HG03378 (cell line): ENCODE results near the gene FAHD1.
"Not testable (repeated sequence)": the region's sequence is repeated elsewhere in the genome, so short reads cannot be mapped to it uniquely, and the experiment has no call there.

Source experiments
- ATAC-seq: cut with Tn5 transposase; IDR thresholded peaks from one replicate; pipeline ENCODE4 v1.9.1; 2021; ENCODE audit warnings: mild to moderate bottlenecking, moderate library complexity; ENCODE audit not compliant: unreplicated experiment

The FAHD1 gene

DNA sequence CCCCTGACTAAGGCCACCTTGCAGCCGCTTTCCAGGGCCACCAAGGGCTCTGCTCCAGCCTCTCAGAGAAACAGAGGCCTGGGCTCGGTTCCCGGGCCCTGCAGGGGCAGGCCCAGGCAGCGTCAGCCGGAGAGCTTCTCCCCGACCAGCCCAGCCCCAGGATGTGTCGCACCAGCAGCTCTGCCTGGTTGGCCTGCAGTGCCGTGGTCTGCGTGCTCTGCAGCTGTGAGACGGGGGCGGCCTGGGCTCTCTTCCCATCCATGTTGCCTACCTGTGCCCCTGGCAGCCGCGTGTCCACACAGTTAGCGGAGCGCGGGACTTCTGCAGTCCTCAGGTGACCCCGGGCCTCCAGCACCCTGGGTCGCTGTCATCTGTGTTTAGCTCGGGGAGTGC lies 38.3 kb upstream of the FAHD1 start:
- ATAC-seq: no peak

DNA sequence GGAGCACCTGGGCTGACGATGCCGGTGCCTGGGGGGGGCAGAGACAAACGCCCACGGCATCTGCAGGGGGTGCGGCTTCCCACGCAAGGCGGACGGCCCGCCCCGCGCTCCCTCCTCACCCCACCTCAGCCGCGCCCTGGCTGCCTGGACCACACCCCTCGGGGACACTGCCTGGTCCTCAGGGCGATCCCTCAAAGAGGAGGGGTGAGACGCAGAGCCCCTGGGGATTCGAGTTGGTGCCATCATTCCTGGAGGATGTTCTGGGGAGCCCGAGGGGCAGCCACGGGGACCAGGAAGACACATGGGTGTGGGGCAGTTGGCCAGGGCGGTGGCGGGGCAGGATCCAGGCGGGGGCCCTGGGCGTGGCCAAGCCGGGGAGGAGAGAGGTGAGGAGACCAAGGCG lies 37.4 kb upstream of the FAHD1 start:
- ATAC-seq: no peak

DNA sequence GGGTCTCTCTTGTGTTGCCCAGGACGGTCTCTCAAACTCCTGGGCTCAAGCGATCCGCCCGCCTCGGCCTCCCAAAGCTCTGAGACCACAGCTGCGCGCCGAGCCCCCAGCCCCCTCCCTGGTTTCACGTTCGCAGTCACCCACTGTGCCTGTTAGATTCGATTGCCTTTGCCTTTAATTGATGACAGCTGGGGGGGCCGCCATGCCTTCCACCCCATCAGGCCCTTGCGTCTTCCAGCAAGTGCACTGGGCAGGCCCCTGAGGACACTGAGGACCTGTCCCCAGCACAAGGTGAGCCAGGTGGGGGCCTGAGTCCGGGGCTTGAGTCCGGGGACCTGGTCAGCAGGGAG lies 36.8 kb upstream of the FAHD1 start:
- ATAC-seq: no peak

DNA sequence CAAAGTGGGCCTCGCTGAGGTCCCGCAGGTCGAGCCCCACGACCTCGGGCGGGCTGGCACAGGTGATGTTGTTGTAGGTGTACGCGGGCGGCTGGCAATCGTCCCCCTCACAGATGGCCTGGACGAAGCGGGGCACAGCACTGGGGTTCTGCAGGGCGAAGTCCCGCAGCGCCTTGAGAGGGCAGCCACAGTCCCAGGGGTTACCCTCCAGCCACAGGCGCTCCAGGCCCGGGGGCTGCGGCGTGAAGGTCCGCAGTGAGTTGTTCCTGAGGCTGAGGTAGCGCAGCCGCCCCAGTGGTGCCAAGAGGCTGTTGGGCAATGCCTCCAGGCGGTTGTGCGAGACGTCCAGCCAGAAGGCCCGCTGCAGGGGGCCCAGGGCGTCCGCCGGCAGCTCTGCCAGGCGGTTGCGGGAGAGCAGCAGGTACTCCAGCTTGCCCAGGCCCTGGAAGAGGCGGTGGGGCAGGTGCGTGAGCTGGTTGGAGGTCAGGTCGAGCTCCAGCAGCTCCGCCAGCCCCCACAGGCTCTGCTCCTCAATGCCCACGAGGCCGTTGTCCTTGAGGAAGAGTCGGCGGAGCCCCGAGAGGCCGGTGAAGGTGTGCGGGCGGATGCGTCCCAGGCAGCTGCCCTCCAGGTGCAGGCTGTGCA lies 36.3 kb upstream of the FAHD1 start:
- ATAC-seq: no peak

DNA sequence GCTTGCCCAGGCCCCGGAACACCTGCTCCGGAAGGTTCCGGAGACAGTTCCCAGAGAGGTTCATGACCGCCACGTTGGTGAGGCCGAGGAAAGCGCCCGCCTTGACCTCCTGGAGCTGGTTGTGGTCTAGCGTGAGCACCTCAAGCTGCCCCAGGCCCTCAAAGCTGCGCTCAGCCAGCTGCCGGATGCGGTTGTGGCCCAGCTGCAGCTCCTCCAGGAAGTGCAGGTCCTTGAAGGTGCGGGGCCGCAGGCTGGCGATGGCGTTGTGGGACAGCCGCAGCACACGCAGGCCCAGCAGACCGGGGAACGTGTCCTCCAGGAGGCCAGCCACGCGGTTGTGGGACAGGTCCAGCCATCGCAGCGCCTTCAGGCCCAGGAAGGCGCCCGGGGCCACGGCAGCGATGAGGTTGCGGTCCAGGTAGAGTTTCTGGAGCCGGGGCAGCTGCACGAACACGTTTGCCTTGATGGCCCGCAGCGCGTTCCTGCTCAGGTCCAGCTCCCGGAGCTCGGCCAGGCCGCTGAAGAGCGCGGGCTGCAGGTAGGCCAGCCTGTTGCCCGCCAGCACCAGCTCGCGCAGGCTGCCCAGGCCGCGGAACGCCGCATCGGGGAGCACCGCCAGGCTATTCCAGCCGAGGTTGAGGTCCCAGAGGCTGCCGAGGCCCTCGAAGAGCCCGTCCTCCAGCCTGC lies 35.6 kb upstream of the FAHD1 start:
- no peak for ATAC-seq

DNA sequence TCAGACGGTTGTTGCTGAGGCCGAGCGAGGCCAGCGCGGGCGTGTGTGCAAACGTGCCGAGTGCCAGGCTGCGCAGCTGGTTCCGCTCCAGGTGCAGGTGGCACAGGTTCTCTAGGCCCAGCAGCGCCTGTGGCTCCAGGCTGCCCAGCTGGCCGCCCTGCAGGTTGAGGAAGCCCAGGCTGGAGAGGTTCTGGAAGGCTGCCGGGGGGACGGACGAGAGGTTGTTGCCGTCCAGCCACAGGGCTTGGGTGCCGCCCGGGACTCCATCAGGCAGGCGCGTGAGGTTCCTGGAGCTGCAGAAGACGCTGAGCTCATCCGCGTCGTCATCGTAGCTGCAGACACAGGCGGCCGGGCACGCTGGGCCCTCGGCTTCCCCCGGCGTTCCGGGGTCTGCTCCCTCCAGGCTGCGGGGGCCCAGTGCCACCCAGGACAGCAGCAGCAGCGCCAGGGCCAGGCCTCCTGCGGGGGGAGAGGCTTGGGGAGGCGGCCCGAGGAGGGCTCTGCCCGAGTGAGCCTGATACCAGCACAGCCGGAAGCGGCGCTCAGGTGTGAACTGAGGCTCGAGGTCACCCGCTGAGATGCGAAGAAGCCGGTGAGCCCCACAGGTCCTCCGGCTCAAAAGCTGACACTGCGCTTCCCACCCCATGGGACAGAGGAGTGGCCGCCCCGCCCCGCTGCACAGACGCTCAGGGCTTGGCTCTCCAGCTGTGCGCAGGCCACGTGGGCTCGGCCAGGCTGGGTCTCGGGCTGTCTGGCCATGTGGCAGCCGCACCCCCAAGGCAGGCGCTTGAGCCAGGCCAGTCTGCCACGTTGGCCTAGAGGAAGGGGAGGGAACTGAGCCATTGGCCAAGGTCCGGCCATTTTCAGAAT lies 34.8 kb upstream of the FAHD1 start:
- ATAC-seq: no peak

DNA sequence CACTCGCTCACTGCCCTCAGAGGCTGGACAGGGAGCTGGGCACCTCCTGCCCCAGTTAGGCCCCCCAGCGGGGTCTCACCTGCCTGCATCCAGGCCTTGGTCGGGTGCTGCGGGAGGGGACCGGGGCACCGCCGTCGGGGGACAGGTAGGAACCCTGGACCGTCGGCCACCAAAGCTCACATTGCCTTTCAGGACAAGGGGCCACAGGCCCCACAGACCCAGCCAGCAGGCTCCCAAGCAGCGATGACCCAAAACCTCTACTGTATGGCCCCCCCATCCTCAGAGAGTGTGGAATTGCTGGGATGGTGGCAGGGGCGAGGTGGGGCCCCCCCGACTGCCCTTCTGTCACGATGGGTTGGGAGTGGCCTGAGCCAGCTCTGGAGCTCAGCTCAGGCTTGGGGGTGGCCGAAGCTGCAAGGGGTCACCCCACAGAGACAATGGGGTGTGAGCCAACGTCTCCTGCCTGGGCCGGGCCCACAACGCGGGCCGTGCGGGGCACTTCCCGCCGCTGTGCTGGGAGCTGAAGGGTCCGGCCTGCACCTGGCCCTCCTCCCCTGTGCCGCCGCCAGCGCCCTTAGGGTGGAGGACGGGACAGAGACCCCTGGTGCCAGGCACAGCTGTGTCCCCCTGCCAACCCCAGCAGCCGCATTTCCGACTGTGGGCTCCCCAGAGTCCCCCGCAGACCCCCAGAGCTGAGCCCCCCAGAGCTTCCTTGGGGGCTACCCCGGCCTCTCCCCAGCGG lies 34.0 kb upstream of the FAHD1 start:
- ATAC-seq: no peak

DNA sequence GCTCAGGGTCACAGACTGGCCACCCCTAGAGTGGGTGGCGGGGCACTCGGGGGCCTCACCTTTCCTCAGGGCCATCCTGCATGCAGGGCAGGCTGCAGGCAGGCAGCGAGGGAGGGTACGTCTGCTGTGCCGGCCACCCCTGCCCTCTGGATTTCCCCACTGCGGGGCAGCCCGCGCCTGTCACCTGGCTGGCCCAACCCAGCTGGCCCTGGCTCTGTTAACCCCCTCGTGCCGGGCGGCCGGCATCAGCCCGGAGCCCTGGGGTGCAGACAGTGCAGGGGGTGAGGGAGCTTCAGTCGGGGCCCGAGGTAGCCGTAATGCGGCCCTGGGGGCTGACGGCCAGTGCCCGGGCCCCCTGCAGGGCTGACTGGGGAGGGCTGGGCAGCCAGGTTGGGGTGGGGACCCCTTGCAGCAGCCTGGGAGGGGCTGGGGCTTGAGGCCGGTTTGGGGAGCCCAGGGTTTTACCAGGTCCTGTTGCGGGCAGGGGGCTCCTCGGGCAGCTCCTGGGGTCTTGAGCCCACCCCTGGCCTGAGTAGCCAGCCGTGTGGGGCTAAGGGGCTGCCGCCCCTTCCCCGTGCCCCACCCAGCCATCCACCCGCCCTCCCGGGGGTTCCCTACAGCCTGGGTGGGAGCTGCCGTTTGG lies 33.3 kb upstream of the FAHD1 start, which contains the start of gene IGFALS:
TSS of gene IGFALS (minus strand) at position 128 of the 643 bp plus-strand sequence. CDS start at position 75, 53 bp downstream.
- ATAC-seq: no peak

DNA sequence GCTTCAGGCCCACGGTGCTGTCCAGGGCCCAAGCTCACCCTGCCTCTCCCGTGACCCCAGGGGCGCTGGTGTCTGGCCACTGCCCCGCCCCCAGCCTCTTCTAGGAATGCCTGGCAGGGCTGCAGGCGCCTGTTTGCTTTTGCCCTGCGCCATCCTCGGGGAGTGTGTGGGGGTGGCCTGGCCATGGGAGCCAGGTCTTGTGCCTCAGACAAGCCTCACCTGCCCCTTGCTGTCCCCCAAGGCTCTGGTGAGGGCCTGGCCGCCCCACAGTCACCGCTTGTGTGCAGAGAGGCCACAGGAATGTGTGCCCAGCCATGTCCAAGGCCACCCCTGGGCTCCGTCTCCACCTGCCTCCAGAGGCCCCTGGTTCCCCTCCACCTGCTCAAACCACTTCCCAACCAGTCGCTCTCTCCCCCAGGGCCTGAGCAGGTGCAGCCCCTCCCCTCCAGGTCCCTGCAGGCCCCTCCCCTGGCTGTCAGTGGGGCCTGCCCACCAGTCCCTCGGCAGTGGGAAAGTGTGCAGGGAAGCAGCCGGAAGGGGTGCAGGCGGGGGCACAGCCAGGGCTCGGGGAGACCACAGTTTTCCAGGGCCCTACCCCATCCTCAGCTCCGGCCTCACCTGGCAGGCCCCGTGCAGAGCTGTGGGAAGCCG lies 32.7 kb upstream of the FAHD1 start:
- ATAC-seq: no peak

DNA sequence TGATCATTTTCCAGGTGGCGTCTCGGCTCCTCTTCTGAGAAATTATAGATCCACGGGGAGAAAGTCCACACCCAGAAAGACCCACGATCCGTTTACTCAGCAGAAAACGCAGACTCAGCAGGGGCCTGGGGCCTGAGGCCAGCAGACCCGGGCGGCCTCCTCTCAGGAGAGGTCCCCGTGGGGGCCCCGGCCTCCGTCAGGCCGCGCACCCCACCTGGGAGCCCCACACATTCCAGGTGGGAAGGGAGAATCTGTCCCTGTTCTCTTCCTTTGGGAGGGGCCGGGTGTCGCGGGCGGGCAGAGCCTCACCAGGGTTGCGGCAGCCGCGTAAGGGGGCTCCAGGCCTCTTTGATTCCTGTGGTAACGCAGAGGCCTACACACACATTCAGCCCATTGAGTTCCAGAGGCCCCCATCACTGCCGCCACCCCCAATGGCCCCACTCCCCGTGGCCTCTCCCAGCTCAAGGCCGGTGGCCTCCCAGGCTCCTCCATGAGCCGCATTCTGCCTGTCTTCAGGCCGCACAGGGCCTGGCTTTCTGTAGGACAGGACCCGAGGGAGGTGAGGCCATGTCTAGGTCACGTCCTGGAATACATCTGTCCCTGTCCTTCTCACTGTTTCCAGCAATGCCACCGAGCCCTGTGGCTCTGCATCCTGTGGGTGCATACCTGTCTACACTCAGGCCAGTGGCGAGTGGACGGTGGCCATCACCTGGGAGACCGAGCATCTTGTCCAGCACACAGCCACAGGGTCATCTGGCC lies 31.9 kb upstream of the FAHD1 start:
- no peak for ATAC-seq

DNA sequence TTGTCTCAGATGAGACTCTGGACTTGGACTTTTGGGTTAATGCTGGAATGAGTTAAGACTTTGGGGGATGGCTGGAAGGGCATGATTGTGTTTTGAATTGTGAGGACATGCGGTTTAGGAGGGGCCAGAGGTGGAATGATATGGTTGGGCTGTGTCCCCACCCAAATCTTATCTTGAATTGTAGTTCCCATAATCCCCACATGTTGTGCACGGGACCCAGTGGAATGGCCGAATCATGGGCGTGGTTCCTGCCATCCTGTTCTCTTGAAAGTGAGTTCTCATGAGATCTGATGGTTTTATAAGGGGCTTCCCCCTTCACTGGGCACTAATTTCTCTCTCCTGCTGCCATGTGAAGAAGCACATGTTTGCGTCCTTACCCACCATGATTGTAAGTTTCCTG lies 27.7 kb upstream of the FAHD1 start:
- not testable (repeated sequence) for ATAC-seq

DNA sequence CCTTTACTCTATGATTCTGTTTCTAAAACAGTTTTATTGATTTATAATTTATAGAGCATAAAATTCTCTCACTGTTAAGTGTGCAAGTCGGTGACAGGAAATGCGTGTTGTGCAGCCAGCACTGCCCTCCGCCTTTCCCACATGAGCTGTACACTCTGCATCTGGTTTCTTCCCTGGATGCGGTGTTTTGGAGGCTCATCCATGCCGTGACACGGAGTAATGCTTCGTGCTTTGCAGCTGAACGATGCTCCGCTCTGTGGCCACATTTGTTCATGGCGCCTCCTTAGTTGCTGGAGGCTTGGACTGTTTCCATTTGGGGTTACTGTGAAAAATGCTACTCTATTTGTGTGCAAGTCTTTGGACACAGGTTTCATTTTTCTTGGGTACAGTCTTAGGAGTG lies 26.3 kb upstream of the FAHD1 start:
- ATAC-seq: no peak

DNA sequence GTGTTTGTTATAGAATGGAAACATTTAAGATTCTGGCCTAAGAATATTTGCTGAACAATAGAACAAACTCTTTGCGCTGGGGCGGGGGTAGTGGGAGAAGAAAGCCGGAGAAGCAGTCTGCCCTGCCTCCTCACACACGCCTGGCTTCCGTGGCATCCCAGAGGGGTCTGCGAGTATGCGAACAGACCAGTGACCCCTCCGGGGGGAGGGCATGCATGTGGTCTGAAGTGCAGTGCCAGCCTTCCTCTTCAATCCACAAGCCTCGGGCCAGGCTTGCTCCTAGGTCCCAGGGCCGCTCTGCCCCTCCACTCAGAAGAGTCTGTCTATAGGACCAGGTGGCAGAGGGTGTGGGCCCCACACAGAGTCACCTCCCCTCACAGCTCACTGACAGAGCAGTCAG lies 19.4 kb upstream of the FAHD1 start:
- ATAC-seq: no peak

DNA sequence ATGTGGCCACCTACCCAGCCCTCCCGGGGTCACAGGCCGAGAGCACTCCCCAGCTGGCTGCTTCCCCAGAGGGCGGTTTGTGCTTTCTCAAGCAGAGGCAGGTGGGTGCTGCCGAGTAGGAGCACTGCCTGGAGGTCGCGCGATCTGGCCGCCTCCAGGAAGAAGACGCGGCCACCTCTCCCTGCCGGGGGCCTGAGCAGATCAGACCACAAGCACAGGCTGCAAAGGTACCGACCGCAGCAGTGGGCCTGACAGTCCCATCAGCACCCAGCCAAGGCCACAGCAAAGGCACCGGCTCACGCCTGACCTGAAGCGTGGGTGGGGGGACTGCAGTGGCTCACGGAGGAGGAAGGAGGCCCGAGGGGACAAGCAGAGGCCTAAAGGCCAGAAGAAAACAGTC lies 18.3 kb upstream of the FAHD1 start:
- no peak for ATAC-seq

DNA sequence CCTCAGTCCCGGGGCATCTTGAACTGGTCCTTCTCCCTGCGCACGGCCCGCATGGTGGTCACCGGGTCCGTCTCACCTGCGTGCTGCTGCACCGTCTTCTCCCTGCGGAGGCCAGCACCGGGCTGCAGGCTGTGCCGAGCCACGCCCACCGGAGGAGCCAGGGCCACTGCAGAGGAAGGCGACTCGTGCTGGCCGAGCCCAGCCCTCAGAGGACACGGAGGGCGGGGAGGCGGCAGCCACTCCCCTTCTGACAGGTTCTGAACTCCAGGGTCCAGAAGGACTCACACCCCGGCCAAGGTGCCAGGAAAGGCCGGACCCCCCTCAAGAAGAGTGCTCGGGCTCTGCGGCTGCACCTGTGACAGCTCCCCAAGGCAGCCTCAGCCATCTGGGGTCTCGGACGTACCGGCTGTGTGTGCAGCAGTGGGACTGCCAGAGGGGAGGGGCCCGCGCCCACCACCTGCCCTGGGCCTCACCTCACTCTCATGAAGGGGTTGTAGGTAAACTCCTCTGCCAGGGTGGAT lies 17.7 kb upstream of the FAHD1 start:
- no peak for ATAC-seq

DNA sequence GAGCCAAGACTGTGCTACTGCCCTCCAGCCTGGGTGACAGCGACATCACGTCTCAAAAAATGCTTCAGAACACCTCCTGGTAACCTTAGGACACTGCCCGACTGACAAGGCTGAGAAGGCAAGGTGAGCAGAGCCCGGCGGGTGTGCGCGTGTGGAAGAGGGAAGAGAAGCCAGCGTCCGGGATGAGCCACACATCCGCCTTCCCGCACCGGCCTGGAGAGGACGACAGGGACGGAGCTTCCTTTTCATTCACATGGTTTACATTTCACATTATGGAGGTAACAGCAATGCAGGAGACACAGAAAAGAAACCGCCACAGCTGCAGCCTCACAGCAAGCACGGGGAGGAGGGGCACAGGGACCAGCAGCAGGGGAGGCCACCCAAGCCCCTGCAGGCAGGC lies 16.9 kb upstream of the FAHD1 start:
- ATAC-seq: no peak

DNA sequence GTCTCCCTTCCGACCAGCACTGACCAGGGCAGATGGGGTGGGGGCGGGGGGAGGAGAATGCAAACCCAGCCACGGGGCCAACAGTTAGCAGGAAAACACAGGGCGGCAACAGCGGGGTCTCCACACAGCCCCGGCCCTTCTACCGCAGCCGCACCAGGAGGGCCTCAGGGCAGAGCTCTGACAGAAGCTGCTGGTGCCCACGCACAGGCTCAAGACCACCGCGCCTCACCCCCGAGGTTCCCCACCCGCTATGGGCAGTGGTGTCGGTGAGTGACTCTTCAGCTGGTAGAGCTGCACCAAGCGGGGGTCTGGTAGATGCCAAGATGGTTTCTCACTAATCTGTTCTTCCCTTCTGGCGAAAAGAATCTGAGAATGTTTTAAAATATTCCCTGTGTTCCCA lies 16.5 kb upstream of the FAHD1 start:
- no peak for ATAC-seq

DNA sequence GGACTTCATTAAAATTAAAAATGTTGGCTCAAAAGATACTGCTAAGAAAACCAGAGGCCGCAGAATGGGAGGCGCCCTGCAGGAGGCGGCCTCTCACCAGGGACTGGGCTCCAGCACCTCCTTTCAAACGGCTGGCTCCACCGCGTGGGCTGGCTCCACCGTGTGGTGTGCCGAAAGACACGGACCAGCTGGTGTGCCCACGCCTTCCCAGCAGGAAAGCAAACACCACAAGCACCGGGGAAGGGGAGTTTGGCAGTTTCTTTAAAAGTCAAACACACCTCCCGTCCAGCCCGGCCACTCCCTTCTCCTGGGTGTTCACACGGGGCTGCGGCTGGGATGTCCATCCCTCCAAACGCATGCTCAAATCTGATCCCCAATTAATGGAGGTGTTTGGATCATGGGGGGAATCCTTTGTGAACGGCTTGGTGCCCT lies 14.3 kb upstream of the FAHD1 start:
- no peak for ATAC-seq

DNA sequence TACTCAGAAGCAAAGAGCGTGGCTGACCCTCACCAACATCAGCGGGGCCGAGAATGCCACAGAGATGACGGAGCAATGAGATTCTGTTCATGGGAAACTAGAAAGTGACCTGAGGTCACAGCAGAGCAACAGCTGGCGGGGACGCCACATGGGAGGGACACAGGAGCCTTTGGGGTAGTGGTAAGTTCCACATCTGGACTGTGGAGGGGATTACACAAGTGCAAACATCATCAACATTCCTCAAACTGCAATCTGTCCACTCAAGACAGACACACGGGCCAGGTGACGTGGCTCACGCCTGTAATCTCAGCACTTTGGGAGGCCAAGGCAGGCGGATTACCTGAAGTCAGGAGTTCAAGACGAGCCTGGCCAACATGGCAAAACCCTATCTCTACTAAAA lies 11.5 kb upstream of the FAHD1 start:
- no peak for ATAC-seq
